NCI-H1436 treated with DMSO at 0.1 percent for 48 hours (cell line): ENCODE results near the gene MUC20.
"Not testable (repeated sequence)": the region's sequence is repeated elsewhere in the genome, so short reads cannot be mapped to it uniquely, and the experiment has no call there.

Experiments used
- DNase-seq: peaks from one replicate; lab custom pipeline; 2025; lab: John Stamatoyannopoulos, UW

MUC20 gene, protein sequence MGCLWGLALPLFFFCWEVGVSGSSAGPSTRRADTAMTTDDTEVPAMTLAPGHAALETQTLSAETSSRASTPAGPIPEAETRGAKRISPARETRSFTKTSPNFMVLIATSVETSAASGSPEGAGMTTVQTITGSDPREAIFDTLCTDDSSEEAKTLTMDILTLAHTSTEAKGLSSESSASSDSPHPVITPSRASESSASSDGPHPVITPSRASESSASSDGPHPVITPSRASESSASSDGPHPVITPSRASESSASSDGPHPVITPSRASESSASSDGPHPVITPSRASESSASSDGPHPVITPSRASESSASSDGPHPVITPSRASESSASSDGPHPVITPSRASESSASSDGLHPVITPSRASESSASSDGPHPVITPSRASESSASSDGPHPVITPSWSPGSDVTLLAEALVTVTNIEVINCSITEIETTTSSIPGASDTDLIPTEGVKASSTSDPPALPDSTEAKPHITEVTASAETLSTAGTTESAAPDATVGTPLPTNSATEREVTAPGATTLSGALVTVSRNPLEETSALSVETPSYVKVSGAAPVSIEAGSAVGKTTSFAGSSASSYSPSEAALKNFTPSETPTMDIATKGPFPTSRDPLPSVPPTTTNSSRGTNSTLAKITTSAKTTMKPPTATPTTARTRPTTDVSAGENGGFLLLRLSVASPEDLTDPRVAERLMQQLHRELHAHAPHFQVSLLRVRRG

DNA sequence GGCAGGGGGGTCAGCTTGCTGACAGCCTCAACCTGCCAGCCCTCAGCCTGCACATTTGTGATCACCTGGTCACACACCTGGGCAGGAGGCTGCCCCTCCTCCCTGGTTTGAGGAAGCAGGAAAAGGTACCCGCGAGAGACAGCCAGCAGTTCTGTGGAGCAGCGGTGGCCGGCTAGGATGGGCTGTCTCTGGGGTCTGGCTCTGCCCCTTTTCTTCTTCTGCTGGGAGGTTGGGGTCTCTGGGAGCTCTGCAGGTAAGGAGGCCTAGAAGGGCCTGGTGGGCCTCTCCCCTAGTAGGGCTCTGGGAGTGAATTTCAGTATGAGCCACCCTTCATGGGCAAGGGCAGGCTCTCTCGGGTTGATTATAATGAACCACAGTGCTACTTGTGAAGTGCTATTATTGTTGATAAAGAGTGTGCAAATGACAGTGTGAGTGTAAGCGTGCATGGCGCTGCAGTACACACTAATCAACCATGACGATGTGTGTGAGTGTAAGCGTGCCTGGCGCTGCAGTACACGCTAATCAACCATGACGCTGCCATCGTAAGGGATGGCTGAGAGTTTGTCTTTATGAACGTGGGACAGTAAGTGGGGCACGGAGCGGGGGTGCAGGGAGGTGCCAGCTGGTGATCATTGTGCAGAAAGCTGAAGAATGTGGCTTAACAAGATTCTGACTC is at the start of gene MUC20:
TSS of gene MUC20 (plus strand) at position 148 of the 676 bp plus-strand sequence. CDS start at position 178, 30 bp downstream.
- not testable (repeated sequence) for DNase-seq

DNA sequence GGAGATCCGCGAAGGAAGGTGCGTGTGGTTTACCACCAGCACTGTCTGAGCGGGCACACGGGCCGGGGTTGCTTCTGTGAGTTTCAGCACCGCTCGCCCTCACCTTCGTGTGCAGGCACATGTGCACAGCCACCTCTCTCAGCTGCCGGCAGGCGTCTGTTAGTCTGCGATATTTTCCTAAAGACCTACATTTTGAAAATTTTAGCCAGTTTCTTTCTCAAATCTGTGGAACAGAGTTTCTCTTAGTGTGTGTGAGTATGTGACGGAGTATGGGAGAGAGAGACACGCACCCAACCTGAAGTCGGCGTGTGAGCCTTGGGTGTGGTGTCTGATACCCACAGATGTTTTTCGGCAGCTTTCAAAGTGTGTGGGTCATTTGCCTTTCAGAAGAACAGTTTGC is 49.5 kb upstream of the MUC20 start:
- DNase-seq = not testable (repeated sequence)

DNA sequence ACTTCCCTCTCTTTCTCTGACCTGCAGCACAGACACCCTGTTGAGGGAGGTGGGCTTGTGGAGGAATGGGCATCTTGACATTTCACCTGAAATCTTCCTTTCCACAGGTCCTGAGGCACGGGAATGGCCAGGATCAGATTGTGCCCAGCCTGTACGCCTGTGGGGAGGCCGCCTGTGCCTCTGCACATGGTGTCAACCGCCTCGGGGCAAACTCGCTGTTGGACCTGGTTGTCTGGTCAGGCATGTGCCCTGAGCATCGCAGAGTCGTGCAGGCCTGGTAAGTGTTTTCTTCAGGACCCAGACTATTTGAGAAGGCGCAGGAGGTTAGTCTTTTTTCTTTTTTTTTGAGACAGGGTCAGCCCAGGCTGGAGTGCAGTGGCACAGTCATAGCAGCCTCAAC is 47.1 kb upstream of the MUC20 start:
- not testable (repeated sequence) for DNase-seq

DNA sequence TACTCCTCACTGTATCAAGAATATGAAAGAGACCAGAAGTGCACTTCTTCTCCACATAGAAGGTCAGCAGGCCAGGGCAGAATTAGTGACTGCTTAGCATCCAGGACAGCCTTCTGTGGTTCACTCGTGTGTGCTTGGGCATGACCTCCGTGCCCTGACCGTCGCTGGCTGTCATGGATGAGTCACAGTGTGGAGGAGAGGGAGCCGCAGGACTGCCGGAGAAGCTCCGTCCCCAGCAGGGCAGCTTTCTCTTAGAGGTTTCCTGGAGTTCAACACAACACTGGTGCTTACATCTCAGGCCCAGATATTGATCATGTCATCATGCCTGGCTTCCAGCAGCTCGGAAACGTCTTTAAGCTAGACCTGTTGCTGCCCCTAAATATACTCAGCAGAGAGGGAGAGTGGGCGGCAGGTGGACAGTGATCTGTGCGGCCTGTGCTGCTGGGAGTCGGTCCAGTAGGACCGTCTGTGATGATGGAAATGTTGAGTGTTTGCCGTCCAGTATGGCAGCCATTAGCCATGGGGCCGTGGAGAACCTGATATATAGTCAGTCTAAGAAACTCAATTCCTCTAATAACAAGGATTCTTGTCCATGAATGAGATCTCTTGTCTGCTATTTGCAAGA is 42.3 kb upstream of the MUC20 start:
- DNase-seq = not testable (repeated sequence)

DNA sequence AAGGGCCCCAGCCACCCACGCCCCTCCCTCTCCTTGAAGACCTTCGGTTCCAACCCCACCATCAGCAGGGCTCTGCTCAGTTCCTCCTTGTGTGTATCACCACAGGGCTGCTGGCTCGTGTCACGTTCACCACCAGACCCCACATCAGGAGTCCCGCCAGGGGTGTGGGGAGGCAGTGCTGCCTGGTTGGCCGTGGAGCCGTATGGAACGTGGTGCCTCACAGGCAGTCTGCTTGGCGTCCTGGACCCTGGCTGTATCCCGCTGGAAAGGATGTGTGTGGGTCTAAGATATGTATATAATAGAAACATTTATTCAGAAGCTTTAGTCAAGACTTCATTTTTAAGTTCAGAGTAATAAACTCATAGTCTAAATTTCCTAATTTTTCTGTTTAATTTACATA is 40.1 kb upstream of the MUC20 start:
- DNase-seq = not testable (repeated sequence)

DNA sequence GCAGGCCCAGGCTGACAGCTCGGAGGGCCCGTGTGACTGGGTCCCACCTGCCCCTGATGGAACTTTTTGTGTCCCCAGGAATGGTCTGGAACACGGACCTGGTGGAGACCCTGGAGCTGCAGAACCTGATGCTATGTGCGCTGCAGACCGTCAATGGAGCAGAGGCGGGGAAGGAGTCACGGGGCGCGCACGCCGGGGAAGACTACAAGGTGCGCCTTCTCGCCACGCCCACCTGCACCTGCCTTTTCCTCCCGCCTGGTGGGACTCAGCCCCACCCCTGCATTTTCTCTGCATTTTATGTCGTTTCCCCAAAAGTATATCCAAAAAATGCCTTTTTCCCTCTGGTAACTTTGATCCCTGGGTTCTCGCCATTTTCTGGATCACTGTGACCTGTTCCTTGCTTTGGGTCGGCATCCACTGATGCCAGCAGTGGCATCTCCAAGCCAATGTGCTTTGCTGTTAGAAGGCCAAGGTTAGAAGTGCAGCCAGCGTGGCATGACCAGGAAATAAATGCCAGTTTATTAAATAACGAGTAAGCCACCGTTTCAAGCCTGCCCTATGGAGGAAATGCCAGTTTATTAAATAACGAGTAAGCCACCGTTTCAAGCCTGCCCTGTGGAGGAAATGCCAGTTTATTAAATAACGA is 39.2 kb upstream of the MUC20 start:
- not testable (repeated sequence) for DNase-seq

DNA sequence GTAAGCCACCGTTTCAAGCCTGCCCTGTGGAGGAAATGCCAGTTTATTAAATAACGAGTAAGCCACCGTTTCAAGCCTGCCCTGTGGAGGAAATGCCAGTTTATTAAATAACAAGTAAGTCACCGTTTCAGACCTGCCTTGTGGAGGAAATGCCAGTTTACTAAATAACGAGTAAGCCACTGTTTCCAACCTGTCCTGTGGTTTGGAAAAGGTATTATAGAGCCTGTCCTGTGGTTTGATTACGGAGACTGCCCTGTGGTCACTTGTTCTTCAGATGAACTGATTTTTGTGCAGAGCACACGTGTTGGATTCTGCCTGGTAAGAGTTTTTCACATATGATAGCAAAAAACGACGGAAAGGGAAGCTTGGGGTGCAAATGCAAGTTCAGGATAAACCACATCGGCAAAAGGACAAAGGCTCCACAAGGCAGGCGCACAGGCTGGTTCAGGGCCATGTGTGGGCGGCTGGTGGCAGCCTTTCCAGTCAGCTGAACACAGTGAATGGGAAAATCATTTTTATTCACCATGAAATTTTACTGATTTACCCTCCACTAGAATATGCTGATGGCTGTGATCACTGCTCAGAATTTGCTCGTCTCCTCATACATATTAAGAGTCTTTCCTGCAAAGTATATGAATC is 38.6 kb upstream of the MUC20 start:
- DNase-seq = not testable (repeated sequence)

DNA sequence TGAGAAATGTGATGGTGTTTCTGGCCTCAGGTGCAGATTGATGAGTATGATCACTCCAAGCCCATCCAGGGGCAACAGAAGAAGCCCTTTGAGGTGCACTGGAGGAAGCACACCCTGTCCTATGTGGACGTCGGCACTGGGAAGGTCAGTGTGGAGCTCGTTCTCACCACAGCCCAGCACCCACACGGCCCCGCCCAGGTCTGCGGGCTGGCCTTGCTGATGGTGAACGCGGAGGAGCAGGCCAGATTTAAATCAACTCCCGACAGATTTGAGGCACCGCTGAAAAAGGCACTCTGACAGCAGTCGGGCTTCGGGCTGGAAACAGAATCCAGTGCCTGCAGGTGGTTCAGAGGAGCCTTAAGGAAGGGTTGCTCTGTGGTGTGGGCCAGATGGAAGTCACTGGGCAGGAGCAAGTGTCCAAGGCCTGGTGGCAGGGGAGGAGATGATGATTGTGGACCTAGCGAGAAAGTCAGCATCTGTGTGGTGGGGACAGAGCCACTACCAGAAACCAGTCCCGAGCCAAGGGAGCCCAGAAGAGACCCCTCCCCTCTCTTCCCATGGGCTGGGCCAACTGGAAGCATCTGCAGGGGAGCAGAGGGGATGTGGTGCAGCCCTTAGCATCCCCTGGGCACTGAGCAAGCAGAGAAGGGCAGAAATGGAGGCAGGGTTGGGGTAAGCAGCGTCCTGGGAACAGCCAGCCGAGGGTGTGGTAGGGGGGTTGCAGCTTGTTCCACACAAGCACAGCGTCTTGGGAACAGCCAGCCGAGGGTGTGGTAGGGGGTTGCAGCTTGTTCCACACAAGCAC is 36.9 kb upstream of the MUC20 start:
- not testable (repeated sequence) for DNase-seq

DNA sequence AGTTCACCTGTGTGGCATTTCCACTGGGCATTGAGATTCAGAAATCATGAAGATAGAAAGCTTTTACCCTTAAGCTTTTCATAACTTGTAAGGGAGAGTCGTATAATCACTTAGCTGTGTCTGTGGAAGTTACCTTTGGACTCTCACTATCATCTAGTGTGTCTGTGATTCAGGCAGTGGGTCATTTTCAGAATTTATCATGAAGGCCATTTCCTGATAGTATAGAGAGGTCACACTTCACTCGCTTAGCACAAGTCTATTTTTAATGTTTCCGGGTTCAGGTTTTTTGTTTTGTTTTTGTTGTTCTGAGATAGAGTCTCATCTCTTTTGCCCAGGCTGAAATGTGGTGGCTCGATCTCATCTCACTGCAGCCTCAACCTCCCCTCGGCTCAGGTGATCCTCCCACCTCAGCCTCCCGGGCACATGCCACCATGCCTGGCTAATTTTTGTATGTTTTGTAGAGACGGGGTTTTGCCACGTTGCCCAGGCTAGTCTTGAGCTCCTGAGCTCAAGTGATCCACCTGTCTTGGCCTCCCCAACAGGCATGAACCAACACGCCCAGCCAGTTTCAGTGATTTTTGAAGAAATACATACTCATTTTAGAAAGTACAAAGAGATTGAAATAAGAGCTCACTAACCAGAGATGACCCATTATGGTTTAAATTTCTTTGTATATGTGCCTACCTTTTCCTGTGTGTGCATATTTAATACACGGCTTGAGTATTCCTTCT is 36.1 kb upstream of the MUC20 start:
- DNase-seq = not testable (repeated sequence)

DNA sequence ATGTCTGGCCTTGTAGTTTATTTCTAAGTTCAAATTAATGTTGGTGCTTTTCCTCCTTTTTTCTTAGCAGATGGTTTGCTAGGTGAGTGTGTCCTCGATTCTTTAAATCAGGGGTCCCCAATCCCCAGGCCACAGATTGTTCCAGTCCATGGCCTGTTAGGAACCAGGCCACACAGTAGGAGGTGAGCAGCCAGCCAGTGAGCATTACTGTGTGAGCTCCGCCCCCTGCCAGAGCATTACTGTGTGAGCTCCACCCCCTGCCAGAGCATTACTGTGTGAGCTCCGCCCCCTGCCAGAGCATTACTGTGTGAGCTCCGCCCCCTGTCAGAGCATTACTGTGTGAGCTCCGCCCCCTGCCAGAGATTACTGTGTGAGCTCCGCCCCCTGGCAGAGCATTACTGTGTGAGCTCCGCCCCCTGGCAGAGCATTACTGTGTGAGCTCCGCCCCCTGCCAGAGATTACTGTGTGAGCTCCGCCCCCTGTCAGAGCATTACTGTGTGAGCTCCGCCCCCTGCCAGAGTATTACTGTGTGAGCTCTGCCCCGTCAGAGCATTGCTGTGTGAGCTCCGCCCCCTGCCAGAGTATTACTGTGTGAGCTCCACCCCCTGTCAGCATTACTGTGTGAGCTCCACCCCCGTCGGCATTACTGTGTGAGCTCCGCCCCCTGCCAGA is 34.1 kb upstream of the MUC20 start:
- not testable (repeated sequence) for DNase-seq

DNA sequence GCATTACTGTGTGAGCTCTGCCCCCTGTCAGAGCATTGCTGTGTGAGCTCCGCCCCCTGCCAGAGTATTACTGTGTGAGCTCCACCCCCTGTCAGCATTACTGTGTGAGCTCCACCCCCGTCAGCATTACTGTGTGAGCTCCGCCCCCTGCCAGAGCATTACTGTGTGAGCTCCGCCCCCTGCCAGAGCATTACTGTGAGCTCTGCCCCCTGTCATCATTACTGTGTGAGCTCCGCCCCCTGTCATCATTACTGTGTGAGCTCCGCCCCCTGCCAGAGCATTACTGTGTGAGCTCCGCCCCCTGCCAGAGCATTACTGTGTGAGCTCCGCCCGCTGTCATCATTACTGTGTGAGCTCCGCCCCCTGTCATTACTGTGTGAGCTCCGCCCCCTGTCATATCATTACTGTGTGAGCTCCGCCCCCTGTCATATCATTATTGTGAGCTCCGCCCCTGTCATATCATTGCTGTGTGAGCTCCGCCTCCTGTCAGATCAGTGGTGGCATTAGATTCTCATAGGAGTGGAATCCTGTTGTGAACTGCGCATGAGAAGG is 33.5 kb upstream of the MUC20 start:
- DNase-seq = not testable (repeated sequence)

DNA sequence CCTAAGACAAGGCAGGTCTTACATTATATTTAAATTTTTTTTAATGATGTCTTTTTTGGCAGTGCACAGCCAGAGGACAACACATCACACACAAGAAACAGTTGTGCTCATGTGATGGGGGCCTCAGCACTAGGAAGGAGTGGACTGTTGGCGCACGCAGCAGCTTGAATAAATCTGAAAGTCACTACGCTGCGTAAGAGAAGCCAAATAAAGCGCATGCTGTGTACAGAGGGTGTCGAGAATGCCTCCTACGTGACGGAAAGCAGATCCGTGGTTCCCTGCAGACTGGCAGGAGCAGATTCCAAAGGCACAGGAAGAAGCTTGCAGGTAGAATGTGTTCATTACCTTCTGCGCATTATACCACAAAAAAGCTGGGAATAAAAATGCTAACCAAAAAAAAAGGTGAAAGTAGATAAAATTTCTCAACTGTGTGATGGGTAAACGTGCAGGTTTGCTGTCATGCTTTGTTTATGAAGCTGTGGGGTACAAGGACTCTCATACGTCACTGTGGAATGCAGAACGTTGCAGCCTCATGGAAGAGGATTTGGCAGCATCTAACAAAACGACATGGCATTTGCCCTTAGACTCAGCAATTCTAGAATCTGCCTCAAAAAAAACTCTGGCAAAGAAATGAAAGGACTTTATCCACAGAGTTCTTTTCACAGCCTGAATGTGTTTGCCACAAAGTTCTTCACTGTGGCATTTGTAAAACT is 32.2 kb upstream of the MUC20 start:
- not testable (repeated sequence) for DNase-seq

DNA sequence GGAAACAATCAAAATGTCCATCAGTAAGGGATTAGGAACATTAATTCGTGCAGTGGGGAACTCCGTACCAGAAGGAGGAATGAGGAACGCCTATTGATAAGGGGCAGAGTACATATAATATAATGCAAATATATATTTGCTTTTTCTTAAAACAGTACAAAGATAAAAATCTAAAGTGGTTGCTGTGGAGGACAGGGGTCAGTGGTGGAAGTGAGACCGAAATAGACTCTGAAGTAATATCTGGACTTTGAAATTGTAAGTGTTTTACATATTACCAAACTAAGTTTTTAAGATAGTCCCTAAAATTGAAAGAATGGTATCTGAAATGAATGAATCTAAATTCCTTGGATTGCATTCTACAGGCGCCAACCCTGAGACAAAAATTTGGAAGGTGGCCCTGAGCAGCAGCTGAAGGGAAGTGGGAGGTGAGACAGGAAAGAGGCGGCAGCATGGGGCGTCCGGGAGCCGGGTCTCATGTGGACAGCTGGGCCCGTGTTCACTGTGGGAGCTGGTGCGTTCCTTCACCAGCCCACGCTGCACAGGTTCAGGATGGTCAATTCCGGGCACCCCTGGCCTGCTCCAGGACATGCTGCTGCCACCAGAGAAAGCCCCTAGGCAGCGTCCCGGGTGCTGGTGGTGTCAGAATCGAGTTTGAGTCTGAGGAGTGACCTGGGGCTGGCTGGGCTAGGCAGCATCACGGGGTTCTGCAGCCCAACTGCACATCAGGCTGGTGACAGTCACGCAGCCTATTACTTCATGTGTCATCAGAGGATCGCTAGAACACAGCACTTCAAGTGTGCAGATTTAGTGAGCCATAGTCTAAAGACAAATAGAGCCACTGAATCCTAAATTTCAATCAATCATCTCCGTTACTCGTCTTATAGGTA is 31.4 kb upstream of the MUC20 start:
- DNase-seq = not testable (repeated sequence)

DNA sequence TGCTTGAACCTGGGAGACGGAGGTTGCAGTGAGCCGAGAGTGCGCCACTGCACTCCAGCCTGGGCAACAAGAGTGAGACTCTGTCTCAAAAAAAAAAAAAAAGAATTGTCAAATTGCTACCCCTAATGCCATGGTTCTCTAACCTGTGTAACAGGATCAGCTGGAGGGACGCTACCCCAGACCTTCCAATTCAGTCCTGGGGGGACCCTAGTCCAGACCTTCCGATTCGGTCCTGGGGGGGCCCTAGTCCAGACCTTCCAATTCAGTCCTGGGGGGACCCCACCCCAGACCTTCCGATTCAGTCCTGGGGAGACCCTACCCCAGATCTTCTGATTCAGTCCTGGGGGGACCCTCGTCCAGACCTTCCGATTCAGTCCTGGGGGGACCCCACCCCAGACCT is 29.8 kb upstream of the MUC20 start:
- DNase-seq = no peak

DNA sequence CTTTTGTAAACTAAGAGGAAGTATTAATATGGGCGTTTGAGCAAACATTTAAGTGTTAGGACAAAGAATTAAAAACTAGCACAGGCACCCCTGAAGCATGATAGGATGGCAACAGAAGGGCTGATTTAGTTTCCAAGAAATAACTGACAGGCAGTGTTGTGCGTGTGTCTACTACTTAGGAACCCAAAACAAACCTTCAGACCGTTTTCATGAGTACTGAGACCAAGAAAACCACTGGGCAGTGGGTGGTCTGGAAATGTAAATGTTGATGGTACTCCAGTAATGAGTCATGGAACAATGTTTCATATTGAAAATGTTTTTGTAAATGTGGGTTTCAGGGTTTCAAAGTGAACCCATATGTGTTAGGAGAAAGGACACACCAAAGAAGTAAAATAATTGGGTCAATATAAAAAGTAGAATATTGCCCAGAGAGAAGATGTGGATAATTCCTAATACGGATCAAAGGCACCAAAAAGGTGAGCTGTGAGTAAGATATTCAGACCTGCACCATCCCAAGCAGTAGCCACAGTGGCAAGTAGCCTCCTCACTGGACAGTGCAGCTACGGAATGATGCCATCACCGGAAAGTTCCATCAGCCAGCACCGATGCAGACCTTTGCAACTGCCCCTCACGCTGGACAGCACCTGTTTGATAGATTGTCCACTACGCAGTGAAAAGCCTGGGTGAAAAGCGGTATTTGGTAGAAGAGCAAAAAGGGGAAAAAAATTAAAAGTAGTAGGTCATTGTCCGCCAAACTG is 29.0 kb upstream of the MUC20 start:
- not testable (repeated sequence) for DNase-seq

DNA sequence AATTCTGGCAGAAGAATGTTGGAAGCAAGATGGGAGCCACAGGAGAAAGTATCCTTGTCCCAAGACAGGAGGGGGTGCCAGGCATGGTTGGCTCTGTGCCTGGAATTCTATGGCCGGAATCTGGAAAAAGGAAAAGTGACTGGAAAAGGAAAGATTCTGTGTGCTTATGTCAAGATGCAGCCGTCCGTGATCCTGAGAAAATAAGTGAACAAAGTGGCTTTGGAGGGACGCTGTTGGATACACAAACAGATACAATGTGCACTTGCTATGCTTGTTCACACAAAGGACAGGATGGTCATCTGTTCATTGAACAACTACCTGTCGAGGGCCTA is 28.5 kb upstream of the MUC20 start:
- DNase-seq = no peak
